DND-41 (cell line): ENCODE results near the gene EFL1.

Experiments used
- EZH2 ChIP-seq: IDR thresholded peaks from 3 replicates; pipeline ENCODE4 v1.6.1; 2012; ENCODE audit warnings: borderline replicate concordance, low read depth, mild to moderate bottlenecking, moderate library complexity, low read length, inconsistent platforms; ENCODE audit not compliant: severe bottlenecking
- TF ChIP-seq, protein P1 (sequence below): IDR thresholded peaks from 2 replicates; pipeline ENCODE4 v1.5.1; 2012; ENCODE audit warnings: borderline replicate concordance, low read length, moderate library complexity, mild to moderate bottlenecking; ENCODE audit not compliant: poor library complexity, severe bottlenecking; ENCODE audit errors: extremely low read depth

DNA sequence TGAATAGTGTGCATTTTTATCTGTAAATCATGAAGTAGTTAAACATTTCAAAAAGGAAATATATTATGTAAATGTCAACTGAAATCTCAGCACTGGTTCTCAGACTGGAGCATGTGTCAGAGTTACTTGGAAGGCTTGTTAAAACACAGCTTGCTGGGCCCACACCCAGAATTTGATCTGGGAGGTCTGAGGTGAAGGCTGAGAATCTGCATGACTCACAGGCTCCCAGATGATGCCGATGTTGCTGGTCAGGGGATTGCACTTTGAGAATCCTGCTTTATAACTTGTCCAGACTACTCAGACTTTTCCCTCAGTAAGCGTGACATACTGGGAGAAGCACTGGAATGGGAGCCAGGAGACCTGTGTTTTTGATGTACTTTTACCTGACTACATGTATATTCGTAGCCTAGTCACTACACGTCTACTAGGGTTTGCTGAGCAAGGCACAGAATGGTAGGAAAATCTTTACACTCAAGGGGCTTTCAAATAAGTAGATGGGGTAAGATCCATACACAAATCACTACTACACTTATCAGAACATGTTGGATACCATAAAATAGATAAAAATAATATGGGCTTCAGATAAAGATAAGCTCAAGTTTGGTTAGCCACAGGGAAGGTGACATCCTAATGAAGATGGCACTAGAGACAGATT, 139.7 kb downstream of the EFL1 start:
- no peak for TF ChIP-seq EZH2
- TF ChIP-seq, protein P1, sequence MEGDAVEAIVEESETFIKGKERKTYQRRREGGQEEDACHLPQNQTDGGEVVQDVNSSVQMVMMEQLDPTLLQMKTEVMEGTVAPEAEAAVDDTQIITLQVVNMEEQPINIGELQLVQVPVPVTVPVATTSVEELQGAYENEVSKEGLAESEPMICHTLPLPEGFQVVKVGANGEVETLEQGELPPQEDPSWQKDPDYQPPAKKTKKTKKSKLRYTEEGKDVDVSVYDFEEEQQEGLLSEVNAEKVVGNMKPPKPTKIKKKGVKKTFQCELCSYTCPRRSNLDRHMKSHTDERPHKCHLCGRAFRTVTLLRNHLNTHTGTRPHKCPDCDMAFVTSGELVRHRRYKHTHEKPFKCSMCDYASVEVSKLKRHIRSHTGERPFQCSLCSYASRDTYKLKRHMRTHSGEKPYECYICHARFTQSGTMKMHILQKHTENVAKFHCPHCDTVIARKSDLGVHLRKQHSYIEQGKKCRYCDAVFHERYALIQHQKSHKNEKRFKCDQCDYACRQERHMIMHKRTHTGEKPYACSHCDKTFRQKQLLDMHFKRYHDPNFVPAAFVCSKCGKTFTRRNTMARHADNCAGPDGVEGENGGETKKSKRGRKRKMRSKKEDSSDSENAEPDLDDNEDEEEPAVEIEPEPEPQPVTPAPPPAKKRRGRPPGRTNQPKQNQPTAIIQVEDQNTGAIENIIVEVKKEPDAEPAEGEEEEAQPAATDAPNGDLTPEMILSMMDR = no peak
